GM23248 (cell line): ENCODE measurements around the gene SLC9A9.

ENCODE experiments used
- EZH2 ChIP-seq: fragments of 200-600 bp; sonication (generic); IDR thresholded peaks from 2 replicates; pipeline ENCODE4 v1.6.1; 2018; ENCODE audit warnings: antibody characterized with exemption, mild to moderate bottlenecking; ENCODE audit not compliant: insufficient read depth, poor library complexity, severe bottlenecking
- EZH2phosphoT487 ChIP-seq: fragments of 200-600 bp; sonication (generic); IDR thresholded peaks from 2 replicates; pipeline ENCODE4 v1.6.1; 2018; ENCODE audit warnings: antibody characterized with exemption, moderate library complexity, mild to moderate bottlenecking, low read depth; ENCODE audit not compliant: insufficient read depth

- TF ChIP-seq EZH2phosphoT487 (no peak), EZH2 (no peak)
These were observed 171.5 kb downstream of the SLC9A9 start for GRCh38 chr3:143676747-143677146.
